AG09319 (cell line): ENCODE data around the gene C9orf78.

Experiments used
- DNase-seq: peaks from one replicate; pipeline ENCODE4 v3.0.0-alpha.2; 2010; ENCODE audit warnings: low read depth; ENCODE audit errors: extremely low read depth
- CTCF ChIP-seq: IDR thresholded peaks from 2 replicates; pipeline ENCODE4 v1.5.1; 2011; ENCODE audit warnings: low read depth, mild to moderate bottlenecking, inconsistent platforms, low read length, moderate library complexity

The C9orf78 gene

DNA sequence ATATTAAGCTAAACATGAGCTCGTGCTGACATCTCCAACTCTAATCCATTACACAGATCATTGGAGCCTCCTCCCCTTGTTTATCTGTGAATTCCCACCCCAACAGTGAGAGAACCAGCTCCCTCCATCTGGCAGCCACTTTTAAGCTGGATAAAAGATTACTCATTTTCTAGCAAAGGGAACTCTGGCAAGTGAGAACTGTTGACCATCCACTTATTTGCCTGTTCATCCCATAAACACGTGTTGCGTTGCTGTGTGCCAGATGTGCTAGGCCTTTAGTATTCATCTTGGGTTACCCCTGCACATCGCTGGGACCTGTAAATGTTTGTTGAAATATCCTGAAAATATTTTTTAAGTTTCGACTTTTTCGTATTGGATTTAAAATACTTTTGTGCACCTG, 8.7 kb downstream of the C9orf78 start:
- no peak for TF ChIP-seq CTCF
- DNase-seq, result no peak

DNA sequence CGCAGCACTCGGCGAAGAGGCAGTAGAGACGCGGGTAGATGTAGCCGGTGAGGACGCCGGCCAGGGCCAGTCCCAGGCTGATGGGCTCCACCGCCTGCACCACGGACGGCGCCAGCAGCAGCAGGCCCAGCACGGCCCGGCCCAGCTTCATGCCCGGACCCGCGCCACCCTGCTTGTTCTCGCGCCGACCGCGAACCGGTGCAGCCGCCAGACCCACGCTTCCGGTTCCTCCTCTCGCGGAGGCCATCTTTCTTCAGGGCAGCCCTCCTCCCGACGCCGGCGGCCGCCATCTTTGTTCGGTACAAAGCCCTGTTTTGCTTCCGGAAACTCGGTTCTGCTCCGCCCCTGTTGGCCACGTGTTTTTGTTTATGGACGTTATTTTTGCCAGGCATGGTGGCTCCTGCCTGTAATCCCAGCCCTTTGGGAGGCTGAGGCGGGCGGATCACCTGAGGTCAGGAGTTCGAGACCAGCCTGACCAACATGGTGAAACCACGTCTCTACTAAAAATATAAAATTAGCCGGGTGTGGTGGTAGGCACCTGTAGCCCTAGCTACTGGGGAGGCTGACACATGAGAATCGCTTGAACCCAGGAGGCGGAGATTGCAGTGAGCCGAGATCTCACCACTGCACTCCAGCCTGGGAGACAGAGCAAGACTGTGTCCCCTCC, 11.0 kb downstream of the C9orf78 start, which contains the start of gene TOR1A:
TSS of gene TOR1A (minus strand) at position 202 of the 667 bp plus-strand sequence. CDS start at position 151, 51 bp downstream.
- no peak for TF ChIP-seq CTCF

GRCh38 chr9:129823542-129823934, 11.5 kb downstream of the C9orf78 start:
- no peak for DNase-seq
- no peak for TF ChIP-seq CTCF

More for the DNA sequence above, 11.0 kb downstream of the C9orf78 start, which contains the start of gene TOR1A:
- peak; percentile 87 for DNase-seq

GRCh38 chr9:129822898-129823541, 12.1 kb downstream of the C9orf78 start:
- TF ChIP-seq CTCF, result no peak
- no peak for DNase-seq

DNA sequence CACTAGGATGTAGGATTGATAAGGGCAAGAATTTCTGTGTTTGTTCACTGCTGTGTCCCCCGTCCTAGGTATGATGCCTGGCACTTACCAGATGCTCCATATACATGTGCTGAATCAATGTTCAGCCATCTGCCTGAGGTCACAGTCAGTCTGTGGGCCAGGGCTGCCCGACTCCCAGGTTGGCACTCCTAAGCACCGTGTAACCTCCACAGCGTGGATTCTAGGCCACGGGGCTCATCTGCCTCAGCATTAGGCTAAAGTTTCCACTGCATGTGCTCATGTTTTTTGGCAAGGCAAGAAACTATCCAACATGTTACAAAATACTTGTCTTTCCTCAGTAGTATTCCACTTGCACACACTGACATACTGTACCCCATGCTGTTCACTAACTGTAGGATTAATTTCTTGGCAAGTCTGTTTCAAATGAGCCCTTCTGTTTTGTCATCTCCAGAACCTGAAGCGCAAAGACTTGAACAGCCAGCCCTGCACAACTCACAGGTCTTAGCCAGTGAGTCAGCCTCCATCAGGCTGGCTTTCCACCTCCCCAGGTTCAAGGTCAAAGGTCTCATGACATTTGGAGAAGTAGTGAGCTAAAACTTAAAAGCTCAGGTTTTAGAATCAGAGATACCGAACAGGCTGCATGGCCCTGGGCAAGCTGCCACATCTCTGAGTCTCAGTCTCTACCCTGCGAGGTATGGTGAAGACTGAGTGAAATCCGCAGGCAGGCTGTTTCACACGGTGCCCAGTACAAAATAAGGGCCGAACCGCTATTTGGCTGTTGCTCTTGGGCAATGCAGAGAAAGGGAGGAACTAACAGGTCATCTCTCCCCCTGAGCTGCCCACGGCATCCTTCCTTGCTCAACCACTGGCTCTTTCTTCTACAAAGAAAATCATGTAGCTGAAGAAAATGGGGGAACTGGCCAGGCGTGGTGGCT, 18.3 kb downstream of the C9orf78 start:
- no peak for TF ChIP-seq CTCF
- no peak for DNase-seq

DNA sequence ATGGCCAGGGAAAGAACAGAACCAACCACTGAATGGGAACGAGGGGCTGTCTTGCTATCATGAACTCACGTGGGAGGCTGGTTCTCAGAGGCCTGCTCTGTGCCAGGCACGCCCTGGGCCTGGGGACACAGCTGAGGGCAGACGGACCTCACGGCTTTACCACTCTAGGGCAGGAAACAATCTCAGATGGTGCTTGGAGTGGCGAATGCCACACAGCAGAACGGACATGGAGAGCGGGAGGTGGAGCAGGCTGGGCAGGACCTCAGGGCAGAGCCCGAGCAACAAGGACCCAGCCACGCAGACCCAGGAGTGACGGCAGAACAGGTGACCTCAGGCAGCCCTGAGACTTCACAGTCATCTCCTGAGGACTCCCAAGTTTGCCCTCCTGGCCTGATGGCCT, 19.8 kb downstream of the C9orf78 start:
- DNase-seq, result no peak
- no peak for TF ChIP-seq CTCF
